Testis (tissue), 3 donors: ENCODE results near the gene NFKBIE. TPM values are rescaled to one million over a fixed set of nuclear protein-coding genes. Genes with fewer than 3 reads are reported as not detected.

Experiments
- DNase-seq: peaks from one replicate; pipeline ENCODE4 v3.0.0-alpha.2; 2019
- H3K27ac ChIP-seq, 2 donors: fragments of 200-600 bp; sonication (generic); one replicate each; pipeline ENCODE4 v1.5.1; 2019
- H3K27me3 ChIP-seq: fragments of 200-600 bp; sonication (generic); one replicate; pipeline ENCODE4 v1.5.1; 2019
- H3K36me3 ChIP-seq: fragments of 200-600 bp; sonication (generic); one replicate; pipeline ENCODE4 v1.5.1; 2017; ENCODE audit warnings: low read depth; ENCODE audit errors: missing control alignments
- H3K4me1 ChIP-seq: fragments of 200-600 bp; sonication (generic); one replicate; pipeline ENCODE4 v1.5.1; 2019
- H3K4me3 ChIP-seq, 2 donors: fragments of 200-600 bp; sonication (generic); one replicate each; pipeline ENCODE4 v1.5.1; 2017 to 2019
- H3K9me3 ChIP-seq: fragments of 200-600 bp; sonication (generic); one replicate; pipeline ENCODE4 v1.5.1; 2017
- CTCF ChIP-seq, 3 experiments: fragments of 450-650 bp in 2 of 3; fragments of 200-600 bp in 1 of 3; sonication (generic) in 1 of 3; IDR thresholded peaks; one replicate each; pipeline ENCODE4 v1.5.1; 2016 to 2019; ENCODE audit warnings: antibody characterized with exemption in 3 of 3, mild to moderate bottlenecking in 2 of 3, moderate library complexity in 1 of 3
- POLR2A ChIP-seq: fragments of 450-650 bp; IDR thresholded peaks from one replicate; pipeline ENCODE4 v1.6.1; 2017; ENCODE audit warnings: antibody characterized with exemption, mild to moderate bottlenecking, moderate library complexity
- WGBS, 2 donors: methylation state at CpG; one replicate each; pipeline ENCODE4 v1.1.5; 2018; 5-methylcytosine and 5-hydroxymethylcytosine counted together
- intact Hi-C: fragments of 100-400 bp; cut with DNase I; formaldehyde crosslinking; loops from one replicate; pipeline ENCODE4 v1.15.1; 2023; ENCODE audit warnings: low total_unique reads
- polyA plus RNA-seq: library from polyadenylated mRNA; stranded (reverse); fragments of 350-450 nt; fragmentation: Illumina TruSeq; extraction: RNeasy Lipid Tissue Mini Kit (QIAGEN cat#74804); gene quantifications from one replicate; pipeline ENCODE4 v1.2.3, GENCODE V29; 2014; ENCODE audit warnings: low read depth, low replicate concordance; ENCODE audit not compliant: insufficient read depth
- total RNA-seq, 2 donors: library from RNA; depleted of rRNA; stranded (reverse); fragments of >200 nt; gene quantifications; one replicate each; pipeline ENCODE4 v1.2.3, GENCODE V29; 2016

Gene NFKBIE
- total and polyA plus RNA-seq, 3 donors from 2014 or later, result 13.1 to 29.2 (median 18.3) TPM

GRCh38 chr6:44267252-44267651, 1.9 kb upstream of the NFKBIE start:
- Histone ChIP-seq H3K4me3 (no peak overlapping the region), H3K27ac (no peak overlapping the region), H3K4me1 (peaks cover 23% of the 10 kb centered on the region), H3K36me3 (no peaks in the 10 kb centered on the region), H3K27me3 (no peaks in the 10 kb centered on the region), H3K9me3 (no peaks in the 10 kb centered on the region)
- no peak for DNase-seq
- intact Hi-C loops, result loop anchor here (10.0 kb wide), 1 partner anchor 188 kb away; no protein-coding TSS in a partner anchor
- TF ChIP-seq POLR2A (no peak), CTCF (IDR thresholded peaks at IDR 0.05) (no peak)
- 68 to 71% methylated on average over 10 of the region's 10 CpGs for WGBS, 2 donors

GRCh38 chr6:44266347-44266746, 996 bp upstream of the NFKBIE start:
- WGBS, 2 donors, result 66 to 75% methylated on average over 3 of the region's 3 CpGs
- Histone ChIP-seq H3K4me3 (no peak overlapping the region), H3K9me3 (no peaks in the 10 kb centered on the region), H3K36me3 (no peaks in the 10 kb centered on the region), H3K27me3 (no peaks in the 10 kb centered on the region), H3K4me1 (peaks cover 23% of the 10 kb centered on the region), H3K27ac (no peak overlapping the region)
- TF ChIP-seq CTCF (IDR thresholded peaks at IDR 0.05) (no peak), POLR2A (no peak)
- DNase-seq, result no peak
- intact Hi-C loops, result loop anchor here (10.0 kb wide), 1 partner anchor 188 kb away; no protein-coding TSS in a partner anchor

- peak overlapping the region in 1 of 2 donors; percentile 77 for H3K27ac ChIP-seq
- TF ChIP-seq CTCF (IDR thresholded peaks at IDR 0.05) (no peak), POLR2A (no peak)
- H3K4me1 ChIP-seq, result peaks cover 23% of the 10 kb centered on the region
- no peaks in the 10 kb centered on the region for H3K27me3 ChIP-seq
- peak overlapping the region; percentile 85 to 87 for H3K4me3 ChIP-seq
- H3K36me3 ChIP-seq, result no peaks in the 10 kb centered on the region
- no peaks in the 10 kb centered on the region for H3K9me3 ChIP-seq
- 47 to 58% methylated on average over 17 of the region's 17 CpGs for WGBS, 2 donors
- DNase-seq, result no peak
- intact Hi-C loops, result loop anchor here (10.0 kb wide), 1 partner anchor 189 kb away; no protein-coding TSS in a partner anchor
Observed at GRCh38 chr6:44265722-44266233, 427 bp upstream of the NFKBIE start.

- intact Hi-C loops, result loop anchor here (10.0 kb wide), 1 partner anchor 190 kb away; no protein-coding TSS in a partner anchor
- Histone ChIP-seq H3K27ac (peak overlapping the region; percentile 77 to 87), H3K4me1 (peaks cover 23% of the 10 kb centered on the region), H3K36me3 (no peaks in the 10 kb centered on the region), H3K9me3 (no peaks in the 10 kb centered on the region), H3K27me3 (no peaks in the 10 kb centered on the region), H3K4me3 (peak overlapping the region; percentile 85 to 87)
- WGBS, 2 donors, result 10% methylated on average over 9 to 13 of the region's 13 CpGs
- DNase-seq, result peak; percentile 33
- TF ChIP-seq CTCF (IDR thresholded peaks at IDR 0.05) (no peak), POLR2A (no peak)
Observed at GRCh38 chr6:44264154-44265006, 971 bp downstream of the NFKBIE start.
